Globus pallidus (tissue), 1 donor: Measurements from ENCODE around the gene ADCY2.

Experiments used
- DNase-seq: peaks from one replicate; pipeline ENCODE4 v3.0.0-alpha.2; 2015; ENCODE audit warnings: low spot score

The ADCY2 gene

GRCh38 chr5:7395947-7396712 is at the start of gene ADCY2:
Gene ADCY2 (plus strand): TSS chr5:7396138. CDS start chr5:7396297, 159 bp downstream.
- no peak for DNase-seq

GRCh38 chr5:7347377-7347776 is 48.6 kb upstream of the ADCY2 start:
- DNase-seq, result no peak

- DNase-seq, result peak; percentile 43
These were observed 47.6 kb upstream of the ADCY2 start for GRCh38 chr5:7348168-7348854.

GRCh38 chr5:7361593-7361992 is 34.3 kb upstream of the ADCY2 start:
- no peak for DNase-seq

- no peak for DNase-seq
These were observed 32.8 kb upstream of the ADCY2 start for GRCh38 chr5:7363067-7363677.

GRCh38 chr5:7364226-7364875 is 31.6 kb upstream of the ADCY2 start:
- DNase-seq, result no peak

GRCh38 chr5:7367780-7368179 is 28.2 kb upstream of the ADCY2 start:
- DNase-seq, result no peak

- DNase-seq, result no peak
These were observed 23.5 kb upstream of the ADCY2 start for GRCh38 chr5:7372399-7372798.

- DNase-seq, result no peak
These were observed 21.8 kb upstream of the ADCY2 start for GRCh38 chr5:7374186-7374585.

- no peak for DNase-seq
These were observed 20.5 kb upstream of the ADCY2 start for GRCh38 chr5:7375457-7375856.

GRCh38 chr5:7376871-7377270 is 19.1 kb upstream of the ADCY2 start:
- DNase-seq, result no peak

GRCh38 chr5:7377761-7378160 is 18.2 kb upstream of the ADCY2 start:
- no peak for DNase-seq

GRCh38 chr5:7382588-7382987 is 13.3 kb upstream of the ADCY2 start:
- no peak for DNase-seq

GRCh38 chr5:7385681-7386080 is 10.3 kb upstream of the ADCY2 start:
- DNase-seq, result no peak

- no peak for DNase-seq
These were observed 7.4 kb upstream of the ADCY2 start for GRCh38 chr5:7388553-7388952.

- DNase-seq, result no peak
These were observed 4.7 kb upstream of the ADCY2 start for GRCh38 chr5:7391215-7391614.

- DNase-seq, result peak; percentile 52
These were observed 3.9 kb upstream of the ADCY2 start for GRCh38 chr5:7391814-7392692.

- DNase-seq, result no peak
These were observed 3.3 kb upstream of the ADCY2 start for GRCh38 chr5:7392693-7393024.

GRCh38 chr5:7393921-7394799 is 1.8 kb upstream of the ADCY2 start:
- DNase-seq, result no peak

GRCh38 chr5:7394889-7395431 is 978 bp upstream of the ADCY2 start:
- DNase-seq, result no peak
